Stomach (tissue), 4 donors: Measurements from ENCODE around the gene RRAD.

Source experiments
- EP300 ChIP-seq: sonication (generic); formaldehyde crosslinking; IDR thresholded peaks from one replicate; pipeline ENCODE4 v1.6.1; 2017; ENCODE audit warnings: antibody characterized with exemption
- POLR2A ChIP-seq, 4 donors: fragments of 450-650 bp; IDR thresholded peaks; one replicate each; pipeline ENCODE4 v1.6.1; 2016; ENCODE audit warnings: antibody characterized with exemption in 4 of 4, control low read depth in 2 of 4, mild to moderate bottlenecking in 1 of 4, moderate library complexity in 1 of 4
- POLR2AphosphoS5 ChIP-seq, 3 donors: sonication (generic); formaldehyde crosslinking; IDR thresholded peaks; one replicate each; pipeline ENCODE4 v1.6.1; 2016; ENCODE audit warnings: antibody characterized with exemption in 3 of 3
- TF ChIP-seq, protein P1 (sequence below), 7 experiments: fragments of 450-650 bp in 4 of 7; fragments of 200-600 bp in 3 of 7; sonication (generic) in 3 of 7; IDR thresholded peaks; one replicate each; pipeline ENCODE4 v1.5.1; 2016 to 2019; ENCODE audit warnings: antibody characterized with exemption in 7 of 7, control low read depth in 2 of 7, mild to moderate bottlenecking in 1 of 7

GRCh38 chr16:66968847-66969246 lies 43.5 kb upstream of the RRAD start:
- TF ChIP-seq POLR2A (IDR thresholded peaks at IDR 0.05) = no peak
- TF ChIP-seq, protein P1, sequence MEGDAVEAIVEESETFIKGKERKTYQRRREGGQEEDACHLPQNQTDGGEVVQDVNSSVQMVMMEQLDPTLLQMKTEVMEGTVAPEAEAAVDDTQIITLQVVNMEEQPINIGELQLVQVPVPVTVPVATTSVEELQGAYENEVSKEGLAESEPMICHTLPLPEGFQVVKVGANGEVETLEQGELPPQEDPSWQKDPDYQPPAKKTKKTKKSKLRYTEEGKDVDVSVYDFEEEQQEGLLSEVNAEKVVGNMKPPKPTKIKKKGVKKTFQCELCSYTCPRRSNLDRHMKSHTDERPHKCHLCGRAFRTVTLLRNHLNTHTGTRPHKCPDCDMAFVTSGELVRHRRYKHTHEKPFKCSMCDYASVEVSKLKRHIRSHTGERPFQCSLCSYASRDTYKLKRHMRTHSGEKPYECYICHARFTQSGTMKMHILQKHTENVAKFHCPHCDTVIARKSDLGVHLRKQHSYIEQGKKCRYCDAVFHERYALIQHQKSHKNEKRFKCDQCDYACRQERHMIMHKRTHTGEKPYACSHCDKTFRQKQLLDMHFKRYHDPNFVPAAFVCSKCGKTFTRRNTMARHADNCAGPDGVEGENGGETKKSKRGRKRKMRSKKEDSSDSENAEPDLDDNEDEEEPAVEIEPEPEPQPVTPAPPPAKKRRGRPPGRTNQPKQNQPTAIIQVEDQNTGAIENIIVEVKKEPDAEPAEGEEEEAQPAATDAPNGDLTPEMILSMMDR (IDR thresholded peaks at IDR 0.05) = no peak
- TF ChIP-seq POLR2AphosphoS5 (IDR thresholded peaks at IDR 0.05) = no peak
- TF ChIP-seq EP300 = no peak
